T-helper 17 cell (primary cell): Measurements from ENCODE around the gene TRIML1. TPM values are rescaled to one million over a fixed set of nuclear protein-coding genes. Genes with fewer than 3 reads are reported as not detected.

Source experiments
- total RNA-seq, 4 donors: library from RNA in 2 of 4; stranded (reverse) in 2 of 4; gene quantifications; one replicate each; pipeline ENCODE4 v1.2.3 and lab custom pipeline; 2022 to 2026

Gene TRIML1
- total RNA-seq, 2 donors from 2014 or later, result not detected

Other genes starting within 250 kb of the TRIML1 start
- gene ZFP42, start 143.7 kb upstream of the TRIML1 start, total RNA-seq, result not detected
- not detected for gene TRIML2, start 29.8 kb upstream of the TRIML1 start, total RNA-seq